Measurements from ENCODE around the gene RET.
"Not testable (repeated sequence)": the region's sequence is repeated elsewhere in the genome, so short reads cannot be mapped to it uniquely, and the experiment has no call there.

The RET gene

GRCh38 chr10:43138021-43138756 lies 61.3 kb downstream of the RET start, which contains the start of gene CSGALNACT2:
CSGALNACT2 (plus strand) TSS chr10:43138445; CDS start chr10:43155150, 16,705 bp downstream.
- peak; percentile 76 for DNase-seq

GRCh38 chr10:43138757-43139241 lies 61.9 kb downstream of the RET start:
- DNase-seq, result peak; percentile 30

- DNase-seq, result no peak
These were observed 64.6 kb downstream of the RET start for GRCh38 chr10:43141421-43141820.

- no peak for DNase-seq
These were observed 68.4 kb downstream of the RET start for GRCh38 chr10:43145311-43145710.

- DNase-seq, result not testable (repeated sequence)
These were observed 69.1 kb downstream of the RET start for GRCh38 chr10:43145936-43146335.

- DNase-seq, result no peak
These were observed 74.5 kb downstream of the RET start for GRCh38 chr10:43151371-43151770.

- no peak for DNase-seq
These were observed 77.0 kb downstream of the RET start for GRCh38 chr10:43153901-43154300.

GRCh38 chr10:43155221-43155620 lies 78.4 kb downstream of the RET start:
- no peak for DNase-seq

GRCh38 chr10:43155741-43156140 lies 78.9 kb downstream of the RET start:
- no peak for DNase-seq

GRCh38 chr10:43156590-43157341 lies 79.9 kb downstream of the RET start:
- no peak for DNase-seq

GRCh38 chr10:43158636-43159035 lies 81.8 kb downstream of the RET start:
- DNase-seq, result no peak

GRCh38 chr10:43160046-43160920 lies 83.4 kb downstream of the RET start:
- DNase-seq, result no peak

GRCh38 chr10:43160921-43161255 lies 84.0 kb downstream of the RET start:
- no peak for DNase-seq

GRCh38 chr10:43162604-43163003 lies 85.7 kb downstream of the RET start:
- DNase-seq, result no peak

- DNase-seq, result no peak
These were observed 89.5 kb downstream of the RET start for GRCh38 chr10:43166207-43166879.

- no peak for DNase-seq
These were observed 90.1 kb downstream of the RET start for GRCh38 chr10:43166880-43167497.

GRCh38 chr10:43167498-43167889 lies 90.6 kb downstream of the RET start:
- DNase-seq, result no peak

GRCh38 chr10:43170491-43170890 lies 93.6 kb downstream of the RET start:
- no peak for DNase-seq

- no peak for DNase-seq
These were observed 95.8 kb downstream of the RET start for GRCh38 chr10:43172645-43173044.

- no peak for DNase-seq
These were observed 96.3 kb downstream of the RET start for GRCh38 chr10:43173120-43173519.

GRCh38 chr10:43174969-43175368 lies 98.1 kb downstream of the RET start:
- DNase-seq, result no peak

GRCh38 chr10:43176271-43176670 lies 99.4 kb downstream of the RET start:
- DNase-seq, result no peak
